ENCODE results near the gene SAMD4A.

The SAMD4A gene

GRCh38 chr14:54580933-54581332, 14.0 kb downstream of the SAMD4A start:
- Histone ChIP-seq H3F3A (ENCODE audit: insufficient read depth, low read length) (no peaks in the 10 kb centered on the region), H3K27ac (ENCODE audit: low read depth, low read length, poor library complexity, severe bottlenecking) (no peak overlapping the region), H3K4me3 (ENCODE audit: low read depth, low read length, poor library complexity, severe bottlenecking) (no peak overlapping the region), H3K9me2 (ENCODE audit: low read depth, low read length) (no peaks in the 10 kb centered on the region), H4K20me1 (ENCODE audit: insufficient read depth, low read length) (no peaks in the 10 kb centered on the region), H3K27me3 (ENCODE audit: insufficient read depth, low read length) (no peaks in the 10 kb centered on the region), H3K9ac (ENCODE audit: low read length) (no peak overlapping the region), H3K4me2 (ENCODE audit: low read length) (no peak overlapping the region), H3K36me3 (ENCODE audit: insufficient read depth, low read length) (no peaks in the 10 kb centered on the region), H2AFZ (ENCODE audit: low read length) (no peak overlapping the region), H3K4me1 (ENCODE audit: insufficient read depth, low read length, severe bottlenecking) (no peaks in the 10 kb centered on the region), H3K9me3 (ENCODE audit: low read length) (no peaks in the 10 kb centered on the region), H3K79me2 (ENCODE audit: insufficient read depth, low read length) (no peaks in the 10 kb centered on the region)
- TF ChIP-seq EZH2 (IDR thresholded peaks at IDR 0.05; ENCODE audit: borderline replicate concordance, low read length) (no peak), CTCF (IDR thresholded peaks at IDR 0.05; ENCODE audit: low read length) (no peak)

GRCh38 chr14:54582334-54582733, 15.4 kb downstream of the SAMD4A start:
- Histone ChIP-seq H3K9me2 (ENCODE audit: low read depth, low read length) (no peaks in the 10 kb centered on the region), H3K79me2 (ENCODE audit: insufficient read depth, low read length) (no peaks in the 10 kb centered on the region), H3K4me1 (ENCODE audit: insufficient read depth, low read length, severe bottlenecking) (no peaks in the 10 kb centered on the region), H3K27me3 (ENCODE audit: insufficient read depth, low read length) (no peaks in the 10 kb centered on the region), H3K4me3 (ENCODE audit: low read depth, low read length, poor library complexity, severe bottlenecking) (no peak overlapping the region), H3F3A (ENCODE audit: insufficient read depth, low read length) (no peaks in the 10 kb centered on the region), H3K9ac (ENCODE audit: low read length) (no peak overlapping the region), H3K4me2 (ENCODE audit: low read length) (no peak overlapping the region), H4K20me1 (ENCODE audit: insufficient read depth, low read length) (no peaks in the 10 kb centered on the region), H3K27ac (ENCODE audit: low read depth, low read length, poor library complexity, severe bottlenecking) (no peak overlapping the region), H3K9me3 (ENCODE audit: low read length) (no peaks in the 10 kb centered on the region), H2AFZ (ENCODE audit: low read length) (no peak overlapping the region), H3K36me3 (ENCODE audit: insufficient read depth, low read length) (no peaks in the 10 kb centered on the region)
- TF ChIP-seq CTCF (IDR thresholded peaks at IDR 0.05; ENCODE audit: low read length) (no peak), EZH2 (IDR thresholded peaks at IDR 0.05; ENCODE audit: borderline replicate concordance, low read length) (no peak)

GRCh38 chr14:54584097-54584496, 17.2 kb downstream of the SAMD4A start:
- Histone ChIP-seq H3K36me3 (ENCODE audit: insufficient read depth, low read length) (no peaks in the 10 kb centered on the region), H3K27me3 (ENCODE audit: insufficient read depth, low read length) (no peaks in the 10 kb centered on the region), H3K4me3 (ENCODE audit: low read depth, low read length, poor library complexity, severe bottlenecking) (no peak overlapping the region), H4K20me1 (ENCODE audit: insufficient read depth, low read length) (no peaks in the 10 kb centered on the region), H3K4me2 (ENCODE audit: low read length) (no peak overlapping the region), H2AFZ (ENCODE audit: low read length) (no peak overlapping the region), H3K9me2 (ENCODE audit: low read depth, low read length) (no peaks in the 10 kb centered on the region), H3F3A (ENCODE audit: insufficient read depth, low read length) (no peaks in the 10 kb centered on the region), H3K4me1 (ENCODE audit: insufficient read depth, low read length, severe bottlenecking) (no peaks in the 10 kb centered on the region), H3K27ac (ENCODE audit: low read depth, low read length, poor library complexity, severe bottlenecking) (no peak overlapping the region), H3K79me2 (ENCODE audit: insufficient read depth, low read length) (no peaks in the 10 kb centered on the region), H3K9ac (ENCODE audit: low read length) (no peak overlapping the region), H3K9me3 (ENCODE audit: low read length) (no peaks in the 10 kb centered on the region)
- TF ChIP-seq CTCF (IDR thresholded peaks at IDR 0.05; ENCODE audit: low read length): no peak
- TF ChIP-seq EZH2 (IDR thresholded peaks at IDR 0.05; ENCODE audit: borderline replicate concordance, low read length): no peak

Measured in OCI-LY1 (cell line).